VCaP (cell line): ENCODE results near the gene C16orf78.

Source experiments
- H3K27ac ChIP-seq: fragments of 450-650 bp; 2 replicates; pipeline ENCODE4 v1.5.1; 2017
- TF ChIP-seq, protein P1 (sequence below): fragments of 450-650 bp; conservative IDR thresholded peaks from 2 replicates; pipeline ENCODE4 v1.5.1; 2017; ENCODE audit warnings: mild to moderate bottlenecking, moderate library complexity

C16orf78 gene

DNA sequence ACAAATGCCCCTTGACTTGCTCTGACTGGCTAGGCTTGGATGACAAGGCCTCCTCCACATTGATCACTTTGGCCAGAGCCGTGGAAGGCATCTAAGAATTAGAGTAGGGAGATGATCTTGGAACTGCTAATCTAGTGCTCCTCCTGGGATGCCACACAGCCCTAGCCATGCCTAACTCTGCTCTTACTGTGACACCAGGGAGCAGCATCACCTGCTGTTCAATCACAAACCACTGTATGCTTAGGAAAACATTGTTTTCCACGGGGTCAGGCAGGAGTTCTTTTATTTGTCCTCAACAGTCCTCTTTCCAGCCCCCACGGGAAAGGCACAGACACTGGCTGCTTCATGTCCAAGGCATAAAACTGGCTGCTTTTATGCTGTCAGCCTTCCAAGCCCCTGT lies 46.3 kb downstream of the C16orf78 start:
- TF ChIP-seq, protein P1, sequence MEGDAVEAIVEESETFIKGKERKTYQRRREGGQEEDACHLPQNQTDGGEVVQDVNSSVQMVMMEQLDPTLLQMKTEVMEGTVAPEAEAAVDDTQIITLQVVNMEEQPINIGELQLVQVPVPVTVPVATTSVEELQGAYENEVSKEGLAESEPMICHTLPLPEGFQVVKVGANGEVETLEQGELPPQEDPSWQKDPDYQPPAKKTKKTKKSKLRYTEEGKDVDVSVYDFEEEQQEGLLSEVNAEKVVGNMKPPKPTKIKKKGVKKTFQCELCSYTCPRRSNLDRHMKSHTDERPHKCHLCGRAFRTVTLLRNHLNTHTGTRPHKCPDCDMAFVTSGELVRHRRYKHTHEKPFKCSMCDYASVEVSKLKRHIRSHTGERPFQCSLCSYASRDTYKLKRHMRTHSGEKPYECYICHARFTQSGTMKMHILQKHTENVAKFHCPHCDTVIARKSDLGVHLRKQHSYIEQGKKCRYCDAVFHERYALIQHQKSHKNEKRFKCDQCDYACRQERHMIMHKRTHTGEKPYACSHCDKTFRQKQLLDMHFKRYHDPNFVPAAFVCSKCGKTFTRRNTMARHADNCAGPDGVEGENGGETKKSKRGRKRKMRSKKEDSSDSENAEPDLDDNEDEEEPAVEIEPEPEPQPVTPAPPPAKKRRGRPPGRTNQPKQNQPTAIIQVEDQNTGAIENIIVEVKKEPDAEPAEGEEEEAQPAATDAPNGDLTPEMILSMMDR: no peak
- H3K27ac ChIP-seq: no peak overlapping the region

DNA sequence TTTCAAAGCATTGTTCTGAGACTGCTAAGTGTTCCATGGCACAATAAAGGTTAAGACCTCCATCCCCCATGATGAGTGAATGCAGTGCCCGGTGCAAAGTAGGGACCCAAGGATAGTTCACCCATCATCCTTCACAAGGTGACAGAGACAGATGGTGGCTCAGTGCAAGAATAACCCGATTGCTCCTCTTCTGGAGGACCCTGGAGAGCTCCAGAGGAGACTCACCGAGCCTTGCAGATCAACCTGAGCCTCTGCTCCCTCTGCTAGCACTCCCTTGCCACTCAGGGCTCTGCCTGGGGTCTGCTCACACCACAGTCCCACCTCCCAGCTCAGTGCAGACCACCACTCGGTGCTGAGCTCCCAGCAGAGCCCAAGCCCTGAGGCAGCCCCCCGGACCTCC lies 49.3 kb downstream of the C16orf78 start:
- TF ChIP-seq, protein P1: no peak

DNA sequence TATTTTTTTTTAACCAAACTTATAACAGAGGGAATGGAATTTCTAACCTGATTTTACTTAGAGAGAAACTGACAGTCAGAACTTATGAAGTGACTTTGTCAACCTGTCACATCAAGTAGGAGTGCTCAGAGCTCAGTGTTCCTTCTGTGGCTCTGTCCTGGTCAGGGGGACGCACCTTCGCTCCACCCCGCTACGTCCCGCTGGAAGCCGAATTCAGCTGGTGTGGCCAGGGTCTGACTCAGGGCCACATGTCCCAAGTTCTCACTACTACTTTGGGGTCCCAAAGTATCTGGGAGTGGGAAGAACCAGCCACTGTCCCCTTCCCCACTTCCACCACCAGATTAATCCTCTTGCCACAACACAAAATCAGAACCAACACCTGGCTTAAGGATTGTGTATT lies 51.4 kb downstream of the C16orf78 start:
- H3K27ac ChIP-seq: no peak overlapping the region
- TF ChIP-seq, protein P1: no peak

More for the DNA sequence above, 49.3 kb downstream of the C16orf78 start:
- H3K27ac ChIP-seq: no peak overlapping the region

DNA sequence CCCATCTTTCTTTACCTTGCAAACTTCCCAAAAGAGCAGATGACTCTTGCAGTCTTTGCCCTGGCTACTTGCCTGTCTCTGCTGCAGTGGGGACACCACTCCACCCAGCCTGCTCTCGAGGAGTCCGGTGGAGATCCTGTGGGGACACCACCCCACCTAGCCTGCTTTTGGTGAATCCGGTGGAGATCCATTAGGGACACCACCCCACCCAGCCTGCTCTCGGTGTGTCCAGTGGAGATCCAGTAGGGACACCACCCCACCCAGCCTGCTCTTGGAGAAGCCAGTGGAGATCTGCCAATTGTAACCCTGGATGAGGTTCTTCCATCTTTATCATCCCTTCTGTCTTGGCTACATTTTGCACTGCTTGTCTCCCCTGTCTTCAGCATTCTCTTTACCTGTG lies 54.2 kb downstream of the C16orf78 start:
- TF ChIP-seq, protein P1: no peak
- no peak overlapping the region for H3K27ac ChIP-seq

DNA sequence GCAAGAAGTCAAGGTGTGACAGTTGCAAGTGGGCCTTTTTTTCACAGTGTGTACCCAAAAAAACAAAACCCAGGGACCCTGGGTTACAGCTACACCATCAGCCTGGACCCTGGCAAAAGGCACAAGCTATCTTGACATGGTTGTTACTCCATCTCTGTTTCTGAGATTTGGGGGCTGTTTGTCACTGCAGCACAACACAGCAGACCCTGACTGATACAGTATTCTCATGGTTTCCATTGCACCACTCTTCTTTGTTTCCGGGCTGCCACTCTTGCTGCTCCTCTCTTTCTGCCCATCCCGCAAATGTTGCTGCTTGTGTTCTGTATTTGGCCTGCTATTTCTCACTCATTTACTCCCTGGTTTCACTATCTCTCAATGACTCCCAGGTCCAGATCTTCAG lies 55.2 kb downstream of the C16orf78 start:
- TF ChIP-seq, protein P1: no peak
- H3K27ac ChIP-seq: no peak overlapping the region

DNA sequence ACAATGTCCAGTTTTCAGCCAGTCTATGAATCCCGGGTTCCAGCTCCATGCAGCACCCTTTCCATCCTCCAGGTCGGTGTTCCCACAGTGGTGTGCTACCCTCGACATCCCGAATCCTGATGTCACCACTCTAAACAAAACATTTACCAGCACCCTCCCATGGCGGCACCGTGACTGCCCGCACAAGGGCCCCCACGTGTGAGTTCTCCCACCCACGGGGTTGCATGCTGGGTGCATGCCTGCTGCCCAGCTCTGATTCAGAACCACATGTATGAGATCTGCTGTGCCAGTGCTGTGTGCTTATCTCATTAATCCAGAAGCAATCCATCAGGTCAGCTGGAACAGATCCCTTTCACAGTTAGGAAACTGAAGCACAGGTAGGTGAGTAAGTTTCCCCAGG lies 57.4 kb downstream of the C16orf78 start:
- TF ChIP-seq, protein P1: no peak
- H3K27ac ChIP-seq: no peak overlapping the region

DNA sequence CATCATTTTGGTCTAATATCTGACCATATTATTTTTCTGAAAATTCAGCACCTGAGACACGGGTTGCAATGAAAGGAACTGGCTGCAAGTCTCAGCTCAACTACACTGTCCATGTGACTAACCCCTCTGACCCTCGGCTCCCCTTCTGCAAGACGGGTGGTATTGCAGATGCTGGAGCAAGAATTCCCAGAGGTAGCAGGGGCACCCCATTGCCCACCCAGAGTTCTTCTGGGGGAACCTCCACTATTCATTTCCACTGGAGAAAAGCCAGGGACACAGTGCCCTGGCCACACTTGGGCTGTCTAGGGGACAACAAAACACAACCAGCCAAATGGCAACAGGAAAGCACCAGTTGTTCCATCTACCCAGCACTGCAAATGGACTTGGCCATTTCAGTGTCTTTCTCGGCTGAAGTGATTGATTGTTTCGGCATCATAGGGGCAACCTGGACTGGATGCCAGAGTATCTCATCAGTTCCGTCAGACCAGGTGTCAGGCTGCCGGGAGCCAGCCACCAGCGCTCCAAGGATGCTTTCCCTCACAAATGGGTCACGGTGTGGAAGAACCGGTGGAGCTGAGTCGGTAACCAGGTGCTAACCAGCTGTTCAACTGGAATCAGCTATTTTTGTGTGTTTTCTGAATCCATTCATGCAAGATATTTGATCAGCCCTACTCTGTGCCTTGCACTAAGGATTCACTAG lies 58.1 kb downstream of the C16orf78 start:
- no peak overlapping the region for H3K27ac ChIP-seq
- TF ChIP-seq, protein P1: no peak
